SK-N-MC (cell line): ENCODE measurements around the gene NXN.

Experiments used
- EZH2 ChIP-seq: fragments of 200-600 bp; sonication (generic); IDR thresholded peaks from one replicate; pipeline ENCODE4 v1.6.1; 2017; ENCODE audit warnings: antibody characterized with exemption
- FOXP2 ChIP-seq: optimal IDR thresholded peaks from 2 replicates; pipeline ENCODE3; 2011; ENCODE audit warnings: mild to moderate bottlenecking, moderate library complexity; ENCODE audit not compliant: insufficient read depth; ENCODE audit errors: extremely low read length, control extremely low read depth

DNA sequence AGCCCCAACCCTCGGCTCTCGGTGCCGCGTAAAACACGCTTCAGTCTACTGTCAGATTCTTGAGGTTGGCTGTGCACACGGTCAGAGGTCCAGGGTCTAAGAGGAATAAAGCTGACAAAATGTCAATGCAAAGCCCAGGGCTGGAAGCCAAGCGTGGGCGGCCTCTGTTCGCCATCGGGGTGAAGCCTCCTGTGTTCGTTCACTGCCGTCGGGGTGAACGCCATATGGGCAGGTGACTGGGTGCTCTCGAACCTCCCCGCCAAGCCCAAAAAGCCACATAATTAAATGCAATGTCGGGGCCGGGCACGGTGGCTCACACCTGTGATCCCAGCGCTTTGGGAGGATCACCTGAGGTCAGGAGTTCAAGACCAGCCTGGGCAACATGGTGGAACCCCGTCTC, 152.8 kb downstream of the NXN start:
- no peak for TF ChIP-seq FOXP2
- no peak for TF ChIP-seq EZH2
